Uterus (tissue), 4 donors: ENCODE data around the gene DHRS1. TPM values are rescaled to one million over a fixed set of nuclear protein-coding genes. Genes with fewer than 3 reads are reported as not detected.

Source experiments
- DNase-seq, 2 donors: peaks; one replicate each; pipeline ENCODE4 v3.0.0-alpha.2; 2019 to 2020
- H3K27ac ChIP-seq, 2 donors: fragments of 200-600 bp; sonication (generic); 1 replicate in 1 of 2; 2 replicates in 1 of 2; pipeline ENCODE4 v1.5.1; 2016 to 2018
- H3K27me3 ChIP-seq, 2 donors: fragments of 200-600 bp; sonication (generic); one replicate each; pipeline ENCODE4 v1.5.1; 2018 to 2019; ENCODE audit warnings: control low read depth in 1 of 2
- H3K36me3 ChIP-seq, 2 donors: fragments of 200-600 bp; sonication (generic); one replicate each; pipeline ENCODE4 v1.5.1; 2019; ENCODE audit warnings: control low read depth in 1 of 2
- H3K4me1 ChIP-seq, 2 donors: fragments of 200-600 bp; sonication (generic); one replicate each; pipeline ENCODE4 v1.5.1; 2018 to 2019; ENCODE audit warnings: control low read depth in 1 of 2
- H3K4me3 ChIP-seq, 2 donors: fragments of 200-600 bp; sonication (generic); 1 replicate in 1 of 2; 2 replicates in 1 of 2; pipeline ENCODE4 v1.5.1; 2018 to 2019; ENCODE audit warnings: mild to moderate bottlenecking in 1 of 2
- H3K9me3 ChIP-seq, 2 donors: fragments of 200-600 bp; sonication (generic); one replicate each; pipeline ENCODE4 v1.5.1; 2019; ENCODE audit warnings: control low read depth in 1 of 2
- CTCF ChIP-seq, 4 experiments: fragments of 200-600 bp in 2 of 4; fragments of 450-650 bp in 2 of 4; sonication (generic) in 2 of 4; IDR thresholded peaks; one replicate each; pipeline ENCODE4 v1.5.1; 2016 to 2019; ENCODE audit warnings: antibody characterized with exemption in 4 of 4, mild to moderate bottlenecking in 2 of 4, moderate library complexity in 1 of 4
- POLR2A ChIP-seq, 2 donors: fragments of 450-650 bp; IDR thresholded peaks; one replicate each; pipeline ENCODE4 v1.6.1; 2016; ENCODE audit warnings: antibody characterized with exemption in 2 of 2, mild to moderate bottlenecking in 1 of 2, moderate library complexity in 1 of 2
- intact Hi-C: fragments of 100-400 bp; cut with DNase I; formaldehyde crosslinking; loops from one replicate; pipeline ENCODE4 v1.15.1; 2023; ENCODE audit warnings: low total_unique reads
- total RNA-seq, 4 donors: library from RNA; depleted of rRNA in 3 of 4; stranded (reverse); fragments of >200 nt in 3 of 4; gene quantifications; one replicate each; pipeline versions ENCODE4 v1.1.0 to v1.2.4, GENCODE V29; 2014 to 2023
- donor health status: DM: yes; HTN: yes; CAD: no.

The DHRS1 gene
- total RNA-seq, 4 donors from 2014 or later, result 17.0 to 52.4 (median 37.7) TPM

- no peak for DNase-seq
- H3K4me1 ChIP-seq, result no peaks in the 10 kb centered on the region
- no peaks in the 10 kb centered on the region for H3K27me3 ChIP-seq
- H3K4me3 ChIP-seq, result no peak overlapping the region
- intact Hi-C loops, result no loop called here
- no peaks in the 10 kb centered on the region for H3K9me3 ChIP-seq
- TF ChIP-seq POLR2A (IDR thresholded peaks at IDR 0.05) (no peak), CTCF (IDR thresholded peaks at IDR 0.05) (no peak)
- H3K27ac ChIP-seq, result no peak overlapping the region
- no peaks in the 10 kb centered on the region for H3K36me3 ChIP-seq
Observed at GRCh38 chr14:24253936-24254335, 45.6 kb downstream of the DHRS1 start.

GRCh38 chr14:24252289-24253124, 47.1 kb downstream of the DHRS1 start:
- Histone ChIP-seq H3K27me3 (no peaks in the 10 kb centered on the region), H3K36me3 (no peaks in the 10 kb centered on the region), H3K4me3 (no peak overlapping the region), H3K4me1 (no peaks in the 10 kb centered on the region), H3K27ac (no peak overlapping the region), H3K9me3 (no peaks in the 10 kb centered on the region)
- TF ChIP-seq POLR2A (IDR thresholded peaks at IDR 0.05) (no peak), CTCF (IDR thresholded peaks at IDR 0.05) (no peak)
- intact Hi-C loops, result no loop called here
- DNase-seq, result no peak

- H3K27me3 ChIP-seq, result no peaks in the 10 kb centered on the region
- no peak overlapping the region for H3K27ac ChIP-seq
- H3K4me1 ChIP-seq, result no peaks in the 10 kb centered on the region
- H3K9me3 ChIP-seq, result no peaks in the 10 kb centered on the region
- intact Hi-C loops, result no loop called here
- no peaks in the 10 kb centered on the region for H3K36me3 ChIP-seq
- no peak for DNase-seq
- no peak overlapping the region for H3K4me3 ChIP-seq
- no peak for TF ChIP-seq CTCF (IDR thresholded peaks at IDR 0.05)
- no peak for TF ChIP-seq POLR2A (IDR thresholded peaks at IDR 0.05)
Observed at GRCh38 chr14:24251880-24252288, 47.7 kb downstream of the DHRS1 start.

DNA sequence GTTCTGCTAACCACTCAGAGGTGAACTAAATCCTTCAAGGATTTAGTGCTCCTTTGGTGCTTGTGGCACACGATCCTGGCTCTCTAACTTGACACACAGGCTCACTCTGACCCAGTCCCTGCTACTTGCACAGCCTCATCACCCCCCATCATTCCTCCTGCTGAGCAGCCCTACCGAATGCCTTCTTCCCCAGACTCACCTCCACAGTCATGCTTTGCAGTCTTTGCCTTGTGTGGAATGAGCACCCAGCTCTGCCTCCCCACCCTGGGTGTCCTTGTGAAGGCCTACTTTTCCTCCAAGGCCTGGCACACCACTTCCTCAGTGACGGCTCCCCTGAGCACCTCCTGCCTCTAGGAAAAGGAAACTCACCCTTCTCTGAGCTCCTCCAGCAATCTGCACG, 49.2 kb downstream of the DHRS1 start:
- intact Hi-C loops, result no loop called here
- no peak for DNase-seq
- Histone ChIP-seq H3K9me3 (no peaks in the 10 kb centered on the region), H3K4me1 (no peaks in the 10 kb centered on the region), H3K27me3 (no peaks in the 10 kb centered on the region), H3K36me3 (no peaks in the 10 kb centered on the region), H3K27ac (no peak overlapping the region), H3K4me3 (no peak overlapping the region)
- TF ChIP-seq CTCF (IDR thresholded peaks at IDR 0.05), result no peak
- TF ChIP-seq POLR2A (IDR thresholded peaks at IDR 0.05), result no peak

DNA sequence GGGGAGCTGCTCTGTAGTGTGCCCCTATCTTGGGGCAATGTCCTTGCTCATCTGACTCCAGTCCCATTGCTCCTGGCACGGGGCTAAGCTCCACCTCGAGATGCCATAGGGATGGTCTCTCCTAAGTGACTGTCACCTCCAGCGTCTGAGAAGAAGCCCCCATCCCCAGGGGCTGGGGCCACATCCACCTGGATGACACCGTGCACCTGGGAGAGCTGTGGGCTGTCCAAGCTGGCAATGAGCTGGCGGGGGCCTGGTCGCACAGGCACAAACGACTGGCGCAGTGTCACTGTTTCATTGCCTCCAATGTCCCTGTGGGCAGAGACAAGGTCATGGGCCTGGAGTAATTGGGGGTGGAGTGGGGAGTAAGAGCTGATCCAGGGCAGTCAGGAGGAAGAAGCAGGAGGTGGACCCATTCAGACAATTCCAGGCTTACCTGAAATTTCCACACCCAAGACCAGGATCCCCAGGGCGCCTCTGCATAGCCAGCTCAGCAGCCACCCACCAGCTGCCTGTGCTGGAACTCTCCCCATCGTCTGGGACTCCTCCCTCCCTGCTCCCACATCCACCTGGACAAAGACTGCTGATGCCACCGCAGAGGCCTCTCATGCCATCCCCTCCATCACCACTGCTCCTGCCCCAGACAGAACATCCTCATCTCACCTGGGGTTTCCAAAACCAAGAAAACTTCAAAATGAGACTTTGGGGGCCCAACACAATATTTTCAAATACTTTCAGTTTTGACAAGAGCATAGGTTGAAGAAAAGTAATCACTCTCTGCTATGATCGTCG, 50.2 kb downstream of the DHRS1 start:
- no peak for DNase-seq
- intact Hi-C loops, result loop anchor here (10.0 kb wide), 1 partner anchor 45 kb away; the partner anchor contains the start of genes DHRS1 and NOP9
- H3K4me3 ChIP-seq, result no peak overlapping the region
- H3K27ac ChIP-seq, result no peak overlapping the region
- no peak for TF ChIP-seq CTCF (IDR thresholded peaks at IDR 0.05)
- TF ChIP-seq POLR2A (IDR thresholded peaks at IDR 0.05), result no peak
- no peaks in the 10 kb centered on the region for H3K9me3 ChIP-seq
- no peaks in the 10 kb centered on the region for H3K36me3 ChIP-seq
- H3K4me1 ChIP-seq, result no peaks in the 10 kb centered on the region
- H3K27me3 ChIP-seq, result no peaks in the 10 kb centered on the region
